H9 (cell line): ENCODE measurements around the gene GALNT7. TPM values are rescaled to one million over a fixed set of nuclear protein-coding genes. Genes with fewer than 3 reads are reported as not detected.

Source experiments
- DNase-seq: peaks from one replicate; pipeline ENCODE4 v3.0.0-alpha.2; 2017
- H2AFZ ChIP-seq: one replicate; pipeline ENCODE4 v1.6.1; 2013; ENCODE audit warnings: mild to moderate bottlenecking, low read length, control low read depth, moderate library complexity
- H2AK5ac ChIP-seq: 2 replicates; pipeline ENCODE4 v1.6.1; 2013; ENCODE audit warnings: low read length, control low read depth, mixed read lengths; ENCODE audit not compliant: insufficient read length
- H2BK120ac ChIP-seq: one replicate; pipeline ENCODE4 v1.6.1; 2013; ENCODE audit warnings: low read depth, mild to moderate bottlenecking, low read length, control low read depth, inconsistent platforms; ENCODE audit not compliant: poor library complexity, severe bottlenecking
- H2BK12ac ChIP-seq: 2 replicates; pipeline ENCODE4 v1.6.1; 2013; ENCODE audit warnings: low read length, control low read depth, mixed read lengths, low read depth; ENCODE audit not compliant: insufficient read length
- H2BK15ac ChIP-seq: 2 replicates; pipeline ENCODE4 v1.6.1; 2013; ENCODE audit warnings: low read depth, low read length, control low read depth
- H2BK20ac ChIP-seq: one replicate; pipeline ENCODE4 v1.6.1; 2013; ENCODE audit warnings: low read depth, mild to moderate bottlenecking, low read length, control low read depth, inconsistent platforms; ENCODE audit not compliant: poor library complexity, severe bottlenecking
- H2BK5ac ChIP-seq: 2 replicates; pipeline ENCODE4 v1.6.1; 2013; ENCODE audit warnings: low read length, control low read depth, mixed read lengths; ENCODE audit not compliant: insufficient read length
- H3K14ac ChIP-seq: 2 replicates; pipeline ENCODE4 v1.6.1; 2013; ENCODE audit warnings: low read length, control low read depth; ENCODE audit not compliant: insufficient read depth
- H3K18ac ChIP-seq: 2 replicates; pipeline ENCODE4 v1.6.1; 2013; ENCODE audit warnings: low read depth, mild to moderate bottlenecking, mixed read lengths, low read length, control low read depth; ENCODE audit not compliant: insufficient read length
- H3K23ac ChIP-seq: 2 replicates; pipeline ENCODE4 v1.6.1; 2013; ENCODE audit warnings: low read length, control low read depth, mixed read lengths, low read depth; ENCODE audit not compliant: insufficient read length
- H3K23me2 ChIP-seq: 2 replicates; pipeline ENCODE4 v1.6.1; 2013; ENCODE audit warnings: low read depth, mild to moderate bottlenecking, mixed read lengths, low read length, control low read depth; ENCODE audit not compliant: insufficient read length, poor library complexity, severe bottlenecking
- H3K27ac ChIP-seq: 2 replicates; pipeline ENCODE4 v1.5.1; 2013; ENCODE audit warnings: low read length, control low read depth, mixed read lengths, low read depth; ENCODE audit not compliant: insufficient read length
- H3K27me3 ChIP-seq: 2 replicates; pipeline ENCODE4 v1.6.1; 2013; ENCODE audit warnings: low read length, control low read depth, inconsistent platforms; ENCODE audit not compliant: insufficient read depth
- H3K4ac ChIP-seq: 2 replicates; pipeline ENCODE4 v1.6.1; 2013; ENCODE audit warnings: low read depth, mild to moderate bottlenecking, control low read depth, inconsistent platforms, low read length, moderate library complexity
- H3K4me1 ChIP-seq: 2 replicates; pipeline ENCODE4 v1.6.1; 2013; ENCODE audit warnings: low read length, control low read depth, inconsistent platforms; ENCODE audit not compliant: insufficient read depth
- H3K4me2 ChIP-seq: 2 replicates; pipeline ENCODE4 v1.6.1; 2013; ENCODE audit warnings: low read length, control low read depth, mixed read lengths; ENCODE audit not compliant: insufficient read length, insufficient read depth
- H3K56ac ChIP-seq: 2 replicates; pipeline ENCODE4 v1.6.1; 2013; ENCODE audit warnings: low read depth, mild to moderate bottlenecking, mixed read lengths, low read length, control low read depth; ENCODE audit not compliant: insufficient read length
- H3K79me1 ChIP-seq: 2 replicates; pipeline ENCODE4 v1.6.1; 2013; ENCODE audit warnings: low read depth, mild to moderate bottlenecking, moderate library complexity, low read length, control low read depth, inconsistent platforms; ENCODE audit not compliant: insufficient read depth, poor library complexity, severe bottlenecking
- H3K79me2 ChIP-seq: 2 replicates; pipeline ENCODE4 v1.6.1; 2013; ENCODE audit warnings: low read length, control low read depth, inconsistent platforms; ENCODE audit not compliant: insufficient read depth
- H3K9ac ChIP-seq: 2 replicates; pipeline ENCODE4 v1.6.1; 2013; ENCODE audit warnings: low read length, control low read depth, mixed read lengths; ENCODE audit not compliant: insufficient read length; ENCODE audit errors: extremely low read depth
- H3K9me3 ChIP-seq: one replicate; pipeline ENCODE4 v1.6.1; 2013; ENCODE audit warnings: low read depth, low read length, inconsistent platforms; ENCODE audit not compliant: control insufficient read depth
- H3T11ph ChIP-seq: one replicate; pipeline ENCODE4 v1.6.1; 2013; ENCODE audit warnings: mild to moderate bottlenecking, low read length, control low read depth, inconsistent platforms
- H4K20me1 ChIP-seq: one replicate; pipeline ENCODE4 v1.6.1; 2013; ENCODE audit not compliant: control insufficient read depth, insufficient read length, insufficient read depth
- H4K5ac ChIP-seq: 2 replicates; pipeline ENCODE4 v1.6.1; 2013; ENCODE audit warnings: low read depth, mild to moderate bottlenecking, mixed read lengths, low read length, control low read depth; ENCODE audit not compliant: insufficient read length
- H4K8ac ChIP-seq: replicated peaks from 2 replicates; pipeline ENCODE4 v1.6.1; 2013; ENCODE audit warnings: low read length, control low read depth, mixed read lengths, low read depth; ENCODE audit not compliant: insufficient read length
- H4K91ac ChIP-seq: 2 replicates; pipeline ENCODE4 v1.6.1; 2013; ENCODE audit warnings: low read depth, mild to moderate bottlenecking, moderate library complexity, mixed read lengths, low read length, control low read depth; ENCODE audit not compliant: insufficient read length
- H3K27ac Mint-ChIP-seq, 3 experiments: 2 replicates in 2 of 3; 3 replicates in 1 of 3; pipeline ENCODE4 v1.8.0; 2020 to 2021; ENCODE audit warnings: mixed read lengths in 3 of 3, mild to moderate bottlenecking in 1 of 3, moderate library complexity in 1 of 3
- H3K27me3 Mint-ChIP-seq: 2 replicates; pipeline ENCODE4 v1.8.0; 2021; ENCODE audit warnings: low read depth, mild to moderate bottlenecking, moderate library complexity, mixed read lengths
- H3K36me3 Mint-ChIP-seq, 3 experiments: 2 replicates in 2 of 3; 3 replicates in 1 of 3; pipeline ENCODE4 v1.8.0; 2020 to 2021; ENCODE audit warnings: low read depth in 3 of 3, mixed read lengths in 3 of 3; ENCODE audit not compliant: insufficient read depth in 1 of 3
- H3K4me1 Mint-ChIP-seq, 2 experiments: 2 replicates each; pipeline ENCODE4 v1.8.0; 2020; ENCODE audit warnings: mixed read lengths in 2 of 2
- H3K4me3 Mint-ChIP-seq, 2 experiments: 2 replicates in 1 of 2; 3 replicates in 1 of 2; pipeline ENCODE4 v1.8.0; 2020 to 2021; ENCODE audit warnings: mild to moderate bottlenecking in 2 of 2, mixed read lengths in 2 of 2, moderate library complexity in 1 of 2
- H3K9me3 Mint-ChIP-seq, 2 experiments: 2 replicates in 1 of 2; 3 replicates in 1 of 2; pipeline ENCODE4 v1.8.0; 2020; ENCODE audit warnings: mild to moderate bottlenecking in 2 of 2, mixed read lengths in 2 of 2, moderate library complexity in 1 of 2
- CTCF ChIP-seq: fragments of 200-600 bp; sonication (generic); conservative IDR thresholded peaks from 3 replicates; pipeline ENCODE4 v1.8.0; 2021; ENCODE audit warnings: antibody characterized with exemption, mild to moderate bottlenecking
- WGBS: extraction: QIAGEN DNeasy Blood & Tissue Kit; methylation state at CpG from one replicate; pipeline ENCODE4 v1.1.7; 2013; ENCODE audit warnings: missing lambda C conversion rate, low lambda C conversion rate, mixed read lengths; ENCODE audit not compliant: insufficient read length; ENCODE audit errors: extremely low coverage; 5-methylcytosine and 5-hydroxymethylcytosine counted together
- total RNA-seq: library from RNA; stranded (reverse); gene quantifications from 2 replicates; pipeline ENCODE4 v1.2.1, GENCODE V29; 2021

The GALNT7 gene
- total RNA-seq, 1 experiment from 2014 or later: 57.3 TPM

GRCh38 chr4:173181848-173182247 lies 13.2 kb downstream of the GALNT7 start:
- Histone ChIP-seq H3K56ac (no peak overlapping the region), H3K23ac (no peak overlapping the region), H3K9me3 (no peaks in the 10 kb centered on the region), H3K79me1 (peaks cover 3% of the 10 kb centered on the region), H2BK20ac (no peak overlapping the region), H2AFZ (no peak overlapping the region), H2AK5ac (no peak overlapping the region), H3K27ac (no peak overlapping the region), H3K27me3 (no peaks in the 10 kb centered on the region), H2BK5ac (no peak overlapping the region), H3K4ac (no peak overlapping the region), H3K4me2 (no peak overlapping the region), H3K18ac (no peak overlapping the region), H3K9ac (no peak overlapping the region), H3K4me1 (peaks cover 10% of the 10 kb centered on the region; the same call in 1 of the 2 replicates), H4K20me1 (no peaks in the 10 kb centered on the region), H2BK15ac (no peak overlapping the region), H2BK12ac (no peak overlapping the region), H4K91ac (no peak overlapping the region), H4K8ac (no peak overlapping the region), H3K23me2 (no peaks in the 10 kb centered on the region), H2BK120ac (no peak overlapping the region), H4K5ac (no peak overlapping the region), H3K79me2 (peaks cover 31% of the 10 kb centered on the region; the same call in 1 of the 2 replicates), H3T11ph (no peak overlapping the region), H3K14ac (no peak overlapping the region)
- H3K9me3 Mint-ChIP-seq: peaks cover 16 to 17% of the 10 kb centered on the region in 2 experiments
- WGBS: no CpG with 5 or more reads among the region's 3 CpGs
- no peaks in the 10 kb centered on the region for H3K27me3 Mint-ChIP-seq
- no peak overlapping the region for H3K4me3 Mint-ChIP-seq
- no peak for TF ChIP-seq CTCF
- no peak for DNase-seq
- peaks cover 13 to 23% of the 10 kb centered on the region in 2 experiments for H3K4me1 Mint-ChIP-seq
- no peak overlapping the region for H3K27ac Mint-ChIP-seq
- peaks cover 21 to 24% (median 24%) of the 10 kb centered on the region in 3 experiments for H3K36me3 Mint-ChIP-seq
